Activated CD8-positive, alpha-beta memory T cell treated with anti-CD3 and anti-CD28 coated beads for 1 hour (primary cell): ENCODE results near the gene ADAMTS9.

Source experiments
- DNase-seq, 2 donors: peaks; one replicate each; pipeline ENCODE4 v3.0.0-alpha.2; 2020; ENCODE audit warnings: low read depth in 1 of 2; ENCODE audit errors: extremely low read depth in 1 of 2

The ADAMTS9 gene

GRCh38 chr3:64685800-64686445 lies 1.9 kb downstream of the ADAMTS9 start:
- no peak for DNase-seq

- no peak for DNase-seq
These were observed 2.4 kb downstream of the ADAMTS9 start for GRCh38 chr3:64685331-64685799.

DNA sequence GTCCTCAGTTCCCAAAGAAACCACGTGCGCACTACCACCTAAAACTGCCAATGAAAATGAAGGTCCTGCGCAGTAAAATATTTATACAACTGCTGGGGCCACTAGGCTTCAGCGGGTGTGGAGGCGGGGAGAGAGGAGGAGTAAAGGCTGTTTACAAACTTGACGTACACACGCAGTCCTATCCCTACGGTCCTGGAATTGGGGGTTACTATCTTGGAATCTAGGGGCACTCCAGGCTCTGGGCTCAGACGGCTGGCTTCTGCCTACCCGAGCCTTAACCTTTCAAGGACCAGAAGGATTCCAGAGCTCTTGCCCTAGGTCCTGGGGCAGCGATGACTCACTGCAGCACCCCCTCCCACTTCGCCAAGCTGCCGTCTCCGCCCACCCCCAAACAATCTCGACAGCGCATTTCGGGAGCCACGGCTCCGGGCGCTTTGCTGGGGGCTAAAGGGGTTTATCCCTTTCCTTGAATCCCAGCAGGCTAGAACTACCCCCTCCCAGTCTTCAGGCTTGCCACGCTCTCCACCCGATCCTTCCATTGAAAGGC lies 3.0 kb downstream of the ADAMTS9 start:
- DNase-seq, result no peak

GRCh38 chr3:64681827-64682226 lies 6.0 kb downstream of the ADAMTS9 start:
- no peak for DNase-seq

DNA sequence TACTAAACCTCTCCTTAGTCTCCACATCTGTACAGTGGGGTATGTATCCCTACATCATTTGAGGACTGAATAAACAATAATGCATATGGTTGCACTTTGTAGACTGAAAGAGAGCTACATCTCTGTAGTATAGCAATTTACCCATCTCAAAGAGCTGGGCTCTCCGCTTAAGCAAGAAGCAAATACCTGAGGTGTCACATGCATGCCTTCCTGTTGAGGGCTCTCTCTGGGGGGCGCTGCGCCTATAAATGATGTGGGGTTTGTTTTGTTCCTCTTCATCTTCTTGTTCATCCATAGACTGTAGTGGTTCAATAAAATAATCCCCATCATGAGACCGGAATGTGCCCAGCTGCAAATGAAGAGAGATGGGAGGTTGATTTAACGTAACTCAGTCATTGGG lies 6.8 kb downstream of the ADAMTS9 start:
- no peak for DNase-seq

GRCh38 chr3:64680334-64680733 lies 7.5 kb downstream of the ADAMTS9 start:
- DNase-seq, result no peak

GRCh38 chr3:64677961-64678716 lies 9.7 kb downstream of the ADAMTS9 start:
- DNase-seq, result no peak

DNA sequence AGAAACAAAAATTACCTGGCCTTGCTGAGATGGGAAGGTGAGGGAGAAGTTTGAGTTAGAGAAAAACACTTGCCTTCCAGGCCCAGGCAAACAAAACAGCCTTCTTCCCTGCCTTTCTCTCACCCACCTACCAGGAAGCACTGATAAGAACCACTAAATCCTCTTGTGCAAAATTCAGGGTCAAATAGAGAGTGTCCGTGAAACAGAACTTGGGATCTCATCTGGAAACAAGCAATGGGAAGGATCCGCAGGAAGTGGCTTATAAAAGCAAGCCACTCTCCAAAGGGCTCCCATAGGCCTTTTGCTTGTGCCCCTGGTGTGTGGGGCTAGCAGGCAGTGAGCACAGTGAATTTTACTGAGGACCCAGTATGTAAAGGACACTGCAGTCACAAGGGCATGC lies 11.0 kb downstream of the ADAMTS9 start:
- no peak for DNase-seq

DNA sequence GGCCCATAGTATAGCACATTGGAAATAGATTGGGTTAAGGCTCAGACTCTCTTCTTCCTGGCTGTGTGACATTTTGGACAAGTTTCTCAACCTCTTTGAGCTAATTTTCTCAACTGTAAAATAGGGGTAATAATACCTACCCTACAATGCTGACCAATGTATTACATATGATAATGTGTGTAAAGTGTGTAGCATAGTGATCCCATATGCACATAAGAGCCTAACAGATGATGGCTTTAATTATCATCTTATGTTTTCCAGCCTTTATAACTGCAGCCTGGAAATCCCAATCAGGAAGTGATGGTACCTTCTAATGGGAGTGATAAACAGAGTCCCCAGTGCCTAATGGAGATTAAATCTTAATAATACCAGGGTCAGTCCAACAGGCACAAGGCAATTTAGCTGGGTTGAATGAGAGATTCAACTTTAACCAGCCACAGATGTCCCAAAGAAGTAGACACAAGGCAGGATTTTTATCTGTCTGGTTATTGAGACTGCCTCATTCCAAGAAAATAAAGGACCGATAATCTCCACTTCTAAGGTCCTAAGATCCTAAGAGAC lies 12.0 kb downstream of the ADAMTS9 start:
- no peak for DNase-seq

DNA sequence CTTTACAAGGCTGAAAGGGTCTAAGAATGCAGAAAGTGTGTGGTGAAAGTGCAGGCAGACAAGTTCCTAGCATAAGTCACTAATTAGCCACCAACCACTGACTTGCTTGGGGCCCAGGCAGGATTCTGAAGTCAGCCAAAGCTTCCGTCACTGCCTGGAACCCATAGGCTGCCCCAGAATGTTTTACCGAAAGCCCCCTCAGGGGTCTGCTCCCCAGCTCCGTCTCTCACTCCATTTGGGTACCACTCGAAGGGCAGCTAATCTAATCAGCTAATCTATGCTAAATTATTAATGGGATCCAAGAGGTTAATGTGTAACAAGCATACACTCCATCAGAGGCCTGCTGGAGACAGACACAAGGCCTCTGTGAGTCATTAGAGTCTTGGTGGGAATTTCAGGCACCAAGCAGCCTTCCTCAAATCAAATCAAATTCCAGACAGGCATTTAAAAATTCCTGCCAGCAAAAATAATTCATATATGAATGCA lies 13.2 kb downstream of the ADAMTS9 start:
- no peak for DNase-seq

DNA sequence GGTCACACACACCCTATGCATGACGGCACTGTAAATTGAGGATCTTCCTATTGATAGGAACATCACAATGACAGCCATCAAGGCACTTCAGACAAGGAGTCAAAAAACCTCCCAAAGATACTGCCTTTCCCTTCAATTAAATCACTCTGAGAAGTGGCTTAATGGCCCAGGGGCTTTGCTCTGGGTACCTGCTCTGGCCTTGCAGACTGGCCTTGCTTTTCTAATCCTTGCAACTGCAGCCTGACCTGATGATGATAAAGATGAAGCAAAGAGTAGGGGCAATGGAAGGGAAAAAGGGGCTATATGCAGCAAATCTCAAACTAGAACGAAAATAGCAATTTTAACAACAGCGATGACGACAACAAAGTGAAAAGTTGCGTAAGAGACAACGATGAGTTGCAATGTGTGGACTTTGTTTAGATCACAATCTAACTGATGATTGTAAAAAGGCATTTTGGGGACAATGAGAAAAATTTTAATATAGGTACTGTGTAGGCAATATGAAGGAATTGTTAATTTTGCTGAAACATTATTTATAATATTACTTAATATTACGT lies 14.6 kb downstream of the ADAMTS9 start:
- DNase-seq, result no peak

DNA sequence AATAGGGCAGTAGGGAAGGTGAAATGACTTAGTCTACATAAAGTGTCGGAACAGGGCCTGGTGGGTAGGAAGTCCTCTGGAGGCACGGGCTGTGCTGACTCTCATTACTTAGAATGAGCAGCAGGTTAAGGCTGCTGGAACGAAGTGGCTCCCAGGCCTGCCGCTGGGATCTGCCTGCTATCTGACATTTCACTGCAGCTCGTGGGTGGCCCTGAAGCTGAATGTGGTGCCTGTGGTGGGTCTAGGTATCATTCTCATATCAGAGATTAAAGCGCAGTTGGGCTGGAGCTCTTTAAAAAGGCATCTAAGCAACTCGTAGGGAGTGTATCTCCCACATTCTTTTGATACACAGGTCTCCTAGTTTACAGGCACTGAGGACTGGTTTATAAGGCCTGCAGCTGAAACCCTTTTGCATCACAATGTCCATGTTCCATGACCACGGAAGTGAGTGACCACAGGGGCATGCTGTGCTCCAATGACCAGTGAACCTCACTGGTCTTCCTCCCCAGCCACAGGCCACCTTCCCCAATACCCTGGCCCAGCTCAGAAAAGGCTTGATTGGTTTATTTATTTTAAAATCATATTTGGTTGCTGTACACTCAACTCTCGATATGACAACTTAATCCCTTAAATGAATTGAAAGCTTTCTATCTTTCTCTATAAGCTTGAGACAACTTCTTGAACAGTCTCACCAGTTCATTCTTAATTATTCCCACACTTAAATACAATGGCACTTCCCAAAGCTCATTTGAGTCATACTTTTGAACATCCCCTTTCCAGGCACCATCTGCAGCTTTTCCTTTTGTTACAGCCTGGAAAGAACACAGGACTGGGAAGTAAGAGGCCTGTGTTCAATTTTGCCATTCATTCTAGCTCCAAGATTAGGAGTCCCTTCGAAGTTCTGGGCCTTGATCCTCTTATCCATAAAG lies 19.0 kb downstream of the ADAMTS9 start:
- no peak for DNase-seq

DNA sequence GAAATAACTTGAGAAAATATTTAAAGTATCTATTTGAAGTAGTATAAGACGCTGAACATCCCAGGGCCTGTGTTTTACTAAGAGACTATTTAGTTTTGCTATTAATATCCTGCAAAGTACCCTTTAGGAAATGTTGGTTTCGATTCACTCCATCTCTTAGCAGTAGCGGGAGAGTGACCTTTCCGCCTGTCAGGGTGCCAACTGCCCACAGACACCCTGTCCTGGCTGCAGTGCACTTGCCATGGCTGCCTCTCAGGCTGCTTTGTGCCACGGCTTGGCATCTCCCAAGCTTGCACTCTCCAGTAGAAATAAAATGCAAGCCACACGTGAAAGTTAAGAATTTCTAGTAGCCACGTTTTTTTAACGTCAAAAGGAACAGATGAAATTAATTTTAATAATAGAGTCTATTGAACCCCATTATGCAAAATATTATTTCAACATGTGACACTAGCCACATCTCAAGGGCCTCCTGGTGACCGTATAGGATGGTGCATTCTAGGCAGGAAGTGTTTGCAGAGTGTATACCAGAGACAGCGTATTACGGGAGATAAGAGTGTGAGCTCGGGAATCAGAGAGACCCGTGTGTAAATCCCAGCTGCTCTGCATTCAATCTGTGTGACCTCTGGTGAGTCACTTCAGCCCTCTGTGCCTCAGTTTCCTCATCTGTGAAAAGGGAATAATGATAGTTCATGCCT lies 19.8 kb downstream of the ADAMTS9 start:
- DNase-seq, result no peak

DNA sequence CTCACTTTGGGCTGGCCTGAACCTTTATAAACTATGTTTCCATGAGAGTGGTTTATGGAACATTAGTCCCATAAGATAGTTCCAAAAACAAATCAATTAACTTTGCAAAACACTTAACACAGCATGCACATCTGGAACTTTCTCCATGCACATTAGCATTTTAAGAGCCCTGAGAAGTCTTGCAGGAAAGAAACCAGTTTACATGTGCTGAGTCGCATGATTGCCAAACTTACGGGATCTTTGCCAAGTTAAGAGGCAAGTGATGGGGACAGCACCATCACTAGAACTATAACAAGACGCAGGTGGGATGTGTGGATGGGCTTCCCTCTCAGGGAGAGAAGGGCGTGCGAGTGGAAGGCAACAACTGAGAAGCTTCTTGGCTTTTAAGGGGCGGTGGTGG lies 20.7 kb downstream of the ADAMTS9 start:
- DNase-seq, result no peak

- DNase-seq, result no peak
These were observed 21.6 kb downstream of the ADAMTS9 start for GRCh38 chr3:64666171-64666588.

GRCh38 chr3:64664397-64664796 lies 23.4 kb downstream of the ADAMTS9 start:
- no peak for DNase-seq

GRCh38 chr3:64659617-64659978 lies 28.2 kb downstream of the ADAMTS9 start:
- DNase-seq, result no peak

DNA sequence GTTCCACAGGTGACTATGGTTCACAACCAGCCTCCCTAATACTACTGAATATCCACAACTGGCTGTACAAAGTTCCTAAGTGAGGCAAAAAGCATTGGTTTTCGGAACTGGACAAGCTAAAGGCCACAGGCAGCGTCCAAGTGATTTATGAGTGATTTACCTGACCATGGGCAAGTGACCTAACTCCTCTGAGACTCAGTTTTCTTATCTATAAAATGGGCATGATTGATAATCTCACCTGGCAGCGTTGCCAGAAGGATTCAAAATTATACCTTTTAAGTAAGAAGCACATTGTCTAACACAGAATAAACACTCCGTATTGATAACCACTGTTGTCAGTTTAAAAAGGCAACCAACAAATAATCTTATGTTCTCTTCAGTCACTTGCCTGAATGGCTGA lies 29.8 kb downstream of the ADAMTS9 start:
- no peak for DNase-seq

DNA sequence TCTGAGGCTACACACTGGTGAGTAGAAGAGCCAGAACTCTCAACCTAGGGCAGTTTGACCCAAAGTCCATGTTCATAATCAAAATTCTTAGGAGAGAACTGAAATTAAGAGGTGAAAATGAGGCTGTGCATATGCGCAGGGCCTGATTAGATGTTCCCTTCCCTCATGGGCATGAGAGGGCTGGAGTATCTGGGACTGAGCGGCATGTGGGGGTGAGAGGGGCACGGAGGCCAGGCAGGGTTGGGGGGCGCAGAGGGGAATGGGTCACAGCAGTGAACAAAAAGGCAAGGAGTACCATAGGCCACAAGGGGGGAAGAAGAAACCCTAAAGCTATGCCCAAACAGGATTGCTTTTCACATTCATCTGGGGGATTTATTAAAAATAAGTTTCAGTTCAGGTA lies 31.3 kb downstream of the ADAMTS9 start:
- DNase-seq, result no peak

GRCh38 chr3:64655160-64655559 lies 32.6 kb downstream of the ADAMTS9 start:
- no peak for DNase-seq
